HG03520 (cell line): ENCODE results near the gene PHC3.
"Not testable (repeated sequence)": the region's sequence is repeated elsewhere in the genome, so short reads cannot be mapped to it uniquely, and the experiment has no call there.

Experiments
- ATAC-seq: cut with Tn5 transposase; IDR thresholded peaks from one replicate; pipeline ENCODE4 v1.9.1; 2021; ENCODE audit warnings: mild to moderate bottlenecking, moderate library complexity; ENCODE audit not compliant: unreplicated experiment

Gene PHC3

DNA sequence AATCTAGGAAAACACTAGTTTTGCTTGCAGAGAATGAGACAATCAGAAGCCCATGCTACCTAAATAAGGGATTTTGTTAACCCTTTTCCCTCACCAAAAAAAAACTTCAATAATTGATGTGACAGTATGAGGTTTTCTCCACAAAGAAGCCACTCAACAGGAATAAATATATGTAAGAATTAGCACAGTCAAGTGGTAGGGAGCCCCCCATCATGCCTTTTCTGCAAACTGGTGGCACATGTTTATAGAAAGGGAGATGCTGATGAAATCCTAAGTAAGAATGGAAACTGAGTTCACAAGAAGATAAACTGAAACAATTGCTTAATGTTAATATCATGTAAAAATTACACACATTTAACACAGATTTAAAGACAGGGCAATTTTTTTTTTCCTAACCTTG, 51.0 kb downstream of the PHC3 start:
- no peak for ATAC-seq

DNA sequence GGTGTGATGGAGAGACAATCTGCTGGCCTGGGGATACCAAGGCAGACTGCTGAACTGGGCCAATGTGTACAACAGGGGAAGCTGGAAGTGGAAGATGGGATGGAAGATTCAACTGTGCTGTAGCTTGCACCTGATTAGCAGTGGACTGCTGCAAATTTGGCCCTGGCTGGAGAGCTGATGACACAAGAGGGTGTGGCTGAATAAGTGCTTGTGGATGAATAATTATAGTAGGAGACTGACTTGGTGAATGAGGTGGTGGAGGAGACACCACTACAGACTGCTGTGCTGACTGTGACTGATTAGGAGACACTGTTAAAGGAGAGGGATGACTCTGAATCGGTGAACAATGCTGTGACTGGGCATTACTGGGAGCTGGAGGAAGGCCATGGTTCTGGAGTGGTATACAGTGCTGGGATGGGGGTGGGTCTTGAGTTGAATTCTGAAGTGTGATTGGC, 52.5 kb downstream of the PHC3 start:
- ATAC-seq: peak; percentile 55

DNA sequence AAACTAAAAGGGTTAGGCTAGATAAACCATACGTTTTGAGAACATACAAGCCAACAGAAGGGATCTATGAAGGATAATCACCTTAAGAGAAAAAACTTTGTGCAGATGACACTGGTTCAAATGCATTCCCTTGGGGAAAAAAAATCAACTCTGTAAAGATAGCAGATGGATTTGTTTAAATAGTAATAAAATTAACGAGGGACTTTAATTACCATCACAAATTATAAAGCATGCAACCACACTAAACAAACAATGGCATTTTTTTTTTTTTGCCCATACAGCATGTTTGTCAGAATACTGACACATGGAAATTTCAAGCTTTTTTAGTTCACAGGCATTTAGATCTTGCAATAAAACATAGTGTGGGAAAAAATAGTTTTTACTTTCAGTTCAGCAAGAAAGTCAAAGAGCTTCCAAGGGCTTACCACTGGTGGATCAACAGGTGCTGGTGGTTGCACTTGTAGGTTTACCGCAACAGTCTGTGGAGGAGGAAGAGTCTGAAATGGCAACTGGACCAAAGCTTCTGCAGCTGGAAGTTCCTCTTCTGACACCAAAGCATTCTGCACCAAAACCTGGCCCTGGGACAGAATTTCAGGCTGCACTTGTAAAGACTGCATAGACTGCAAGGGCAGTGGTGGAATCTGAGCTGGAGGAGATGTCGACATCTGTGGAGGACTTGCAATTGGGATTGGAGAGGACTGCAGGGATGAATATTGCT, 53.1 kb downstream of the PHC3 start:
- ATAC-seq: peak; percentile 78

DNA sequence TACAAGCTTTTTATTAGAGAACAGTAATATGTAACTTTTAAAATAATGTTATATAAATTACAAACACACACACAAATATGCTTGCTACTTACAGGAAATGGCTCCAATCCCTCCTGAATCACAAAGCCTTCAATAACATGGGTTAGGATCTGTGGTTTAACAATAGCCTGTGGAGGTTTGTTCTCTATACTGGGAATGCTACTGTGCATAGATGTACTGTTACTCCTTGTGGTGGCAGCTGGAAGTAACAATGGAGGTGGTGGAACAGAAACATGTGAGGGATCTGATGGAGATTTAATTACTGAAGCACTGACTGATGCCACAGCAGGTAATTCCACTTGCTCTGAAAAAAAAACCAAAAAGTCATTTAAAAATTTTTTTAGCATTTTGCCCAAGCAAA, 64.4 kb downstream of the PHC3 start:
- ATAC-seq: no peak

DNA sequence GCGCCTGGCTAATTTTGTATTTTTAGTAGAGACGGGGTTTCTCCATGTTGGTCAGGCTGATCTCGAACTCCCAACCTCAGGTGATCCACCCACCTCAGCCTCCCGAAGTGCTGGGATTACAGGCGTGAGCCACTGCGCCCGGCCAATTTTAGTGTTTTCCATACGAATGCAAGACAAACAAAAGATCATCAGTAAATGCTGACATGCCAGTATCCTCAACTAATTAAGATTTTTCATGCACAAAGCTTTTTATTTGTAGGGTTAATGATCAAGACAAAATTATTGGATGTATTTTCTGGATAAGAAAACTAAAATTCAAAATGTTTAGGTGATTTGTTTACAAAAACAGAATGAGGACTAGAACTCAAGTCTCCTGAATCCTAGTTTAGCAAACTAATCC, 67.4 kb downstream of the PHC3 start:
- ATAC-seq: not testable (repeated sequence)

DNA sequence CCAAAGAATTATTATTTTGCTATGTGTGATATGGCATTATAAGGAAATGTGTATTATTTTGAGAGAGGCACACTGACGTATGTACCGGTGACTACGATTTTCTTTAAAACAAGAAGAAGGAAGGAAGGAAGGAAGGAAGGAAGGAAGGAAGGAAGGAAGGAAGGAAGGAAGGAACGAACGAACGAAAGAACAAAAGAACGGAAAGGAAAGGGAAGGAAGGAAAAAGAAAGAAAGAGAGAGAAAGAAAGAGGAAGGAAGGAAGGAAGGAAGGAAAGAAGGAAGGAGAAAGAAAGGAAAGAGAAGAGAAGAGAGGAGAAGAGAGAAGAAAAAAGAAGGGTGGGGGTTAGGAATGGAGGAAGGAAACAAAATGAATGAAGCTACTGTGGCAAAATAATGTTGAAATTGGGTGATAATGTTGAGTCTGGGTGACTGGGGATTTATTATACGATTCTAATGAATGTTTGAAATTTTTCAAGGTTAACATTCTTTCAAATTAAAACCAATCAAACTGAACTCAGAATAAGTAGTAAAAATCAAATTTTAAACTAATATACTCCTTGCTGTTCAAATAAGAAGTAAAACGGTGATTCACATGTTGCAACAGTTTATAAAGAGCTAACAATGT, 70.3 kb downstream of the PHC3 start:
- ATAC-seq: no peak

DNA sequence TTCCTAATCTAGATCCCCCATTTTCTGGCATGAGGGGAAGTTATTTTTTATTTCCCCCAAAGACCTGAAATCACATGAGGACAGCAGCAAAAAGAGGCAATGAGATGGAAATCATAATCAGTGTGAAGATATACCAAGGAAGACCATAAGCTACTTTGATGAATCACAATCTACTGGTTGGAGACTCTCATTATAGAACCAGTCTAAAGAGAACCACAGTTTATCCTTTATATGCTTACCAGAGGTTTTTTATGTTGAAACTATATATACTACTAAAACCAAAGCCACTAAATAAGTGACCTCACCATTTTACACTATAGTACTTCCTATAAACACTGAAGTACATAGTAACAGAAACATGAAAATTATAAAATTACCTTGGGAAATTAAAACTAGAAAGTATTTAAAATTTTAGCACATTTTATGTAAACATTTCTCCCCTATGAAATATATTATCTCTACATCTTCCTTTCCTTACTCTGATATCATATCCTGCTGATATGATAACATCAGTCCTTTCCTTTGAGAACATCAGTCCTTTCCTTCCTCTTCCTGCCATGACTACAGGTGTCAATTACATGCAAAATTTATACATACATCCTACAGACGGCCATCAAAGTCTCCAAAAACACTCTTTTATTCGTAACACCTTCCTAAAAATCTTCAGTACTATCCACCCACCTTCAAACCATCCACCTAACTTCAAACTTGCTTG, 71.8 kb downstream of the PHC3 start:
- ATAC-seq: no peak

DNA sequence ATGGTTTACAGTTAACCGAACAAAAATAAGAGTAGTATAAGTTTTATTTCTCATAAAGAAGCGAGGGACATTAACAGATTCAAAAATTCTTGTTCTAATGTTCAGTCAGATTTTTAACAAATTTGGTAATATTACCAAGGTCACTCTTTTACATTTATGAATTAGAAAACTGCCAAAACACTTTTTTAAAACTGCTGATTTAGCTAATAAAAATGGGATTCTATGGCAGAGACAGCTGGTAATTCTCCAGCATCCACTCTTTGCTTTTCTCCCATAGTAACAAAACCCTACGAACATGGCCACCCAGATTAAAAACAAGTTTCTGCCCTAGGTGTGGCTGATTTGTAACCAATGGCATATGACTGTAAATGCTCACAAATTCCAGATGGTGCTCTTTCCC, 72.6 kb downstream of the PHC3 start:
- ATAC-seq: no peak

DNA sequence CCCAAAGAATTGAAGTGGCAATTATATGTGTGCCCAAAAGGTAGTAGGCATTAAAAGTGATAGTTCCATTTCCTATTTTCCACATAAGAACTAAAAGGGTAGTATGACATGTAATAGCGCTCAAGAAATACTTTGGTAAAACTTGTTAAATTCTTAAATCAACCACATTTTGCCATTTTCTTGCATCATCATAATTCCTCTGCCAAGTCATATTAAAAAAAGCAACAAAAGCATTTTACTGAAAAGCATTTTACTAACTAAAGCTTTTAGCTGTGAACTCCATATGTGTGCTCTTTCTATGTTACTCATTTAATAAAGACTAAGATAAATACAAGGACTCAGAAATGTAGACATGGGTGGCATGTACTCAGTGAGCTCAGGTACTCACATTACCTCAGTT, 73.6 kb downstream of the PHC3 start:
- ATAC-seq: no peak

DNA sequence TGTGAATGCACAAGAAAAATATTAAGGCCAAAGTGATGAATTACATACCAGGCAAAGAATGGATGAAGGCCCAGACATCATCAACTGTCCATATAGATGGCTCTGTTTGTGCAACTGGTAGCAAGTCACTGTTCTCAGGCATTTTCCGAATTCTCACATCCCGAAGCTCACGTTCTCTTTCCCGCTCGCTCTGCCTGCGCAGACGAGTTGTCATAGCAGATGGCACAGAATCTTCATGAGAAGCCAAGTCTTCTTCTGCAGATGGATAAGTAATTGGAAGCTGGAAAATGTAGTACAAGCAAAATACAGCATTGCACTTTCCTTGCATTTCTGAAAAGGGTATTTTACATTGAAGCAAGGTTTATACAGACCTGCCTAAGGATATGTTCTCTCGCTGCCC, 79.1 kb downstream of the PHC3 start:
- no peak for ATAC-seq

DNA sequence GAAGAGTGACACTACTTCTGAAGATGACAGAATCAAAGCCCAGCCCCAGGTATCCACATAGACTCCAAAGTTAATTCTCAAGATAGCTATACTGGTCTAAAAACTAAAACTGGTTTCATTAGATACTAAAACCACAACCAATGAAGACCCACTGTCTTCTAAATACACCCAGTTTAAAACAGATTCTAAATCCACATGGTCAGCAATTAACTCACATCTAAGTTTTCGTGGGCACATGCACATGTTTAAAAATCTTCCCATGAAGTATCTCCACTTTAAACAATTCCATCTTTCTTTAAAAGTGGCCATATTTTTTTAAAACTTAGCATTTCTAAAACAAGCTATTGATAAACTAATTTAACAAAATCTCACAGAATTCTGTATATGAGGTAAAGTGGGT, 80.6 kb downstream of the PHC3 start:
- no peak for ATAC-seq

DNA sequence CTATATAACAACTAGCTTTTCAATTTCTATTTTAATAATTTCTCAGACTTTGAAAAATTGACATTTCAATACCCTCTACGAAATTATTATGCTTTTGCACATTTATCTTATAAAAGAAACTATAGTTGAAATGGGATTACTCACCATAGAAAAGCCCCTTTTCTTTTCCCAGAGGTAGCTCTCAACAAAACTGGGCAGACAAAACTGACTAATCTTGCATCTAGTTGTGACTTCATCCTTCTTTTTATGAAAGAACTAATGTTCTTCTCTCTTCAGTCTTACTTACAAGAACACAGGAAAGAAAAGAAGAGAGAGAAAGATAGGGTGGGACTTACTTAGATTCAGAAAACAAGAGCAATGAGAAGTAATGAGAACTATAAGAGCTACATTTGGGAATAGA, 82.8 kb downstream of the PHC3 start:
- no peak for ATAC-seq

DNA sequence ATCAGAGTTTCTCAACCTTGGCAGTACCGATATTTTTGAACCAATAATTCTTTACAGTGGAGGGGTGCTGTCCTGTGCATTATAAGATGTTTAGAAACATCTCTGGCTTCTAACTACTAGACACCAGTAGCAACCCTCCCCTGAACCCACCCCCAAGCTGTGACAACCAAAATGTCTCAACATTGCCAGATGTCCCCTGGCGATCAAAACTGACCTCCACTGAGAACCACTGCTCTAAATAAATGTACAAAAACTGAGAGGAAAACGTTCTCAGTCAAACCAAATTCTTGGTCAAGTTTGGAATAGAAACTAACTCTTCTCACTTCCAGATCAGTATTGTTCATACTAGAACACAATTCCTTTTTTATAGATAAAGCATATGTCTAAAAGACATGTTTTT, 85.2 kb downstream of the PHC3 start:
- no peak for ATAC-seq

DNA sequence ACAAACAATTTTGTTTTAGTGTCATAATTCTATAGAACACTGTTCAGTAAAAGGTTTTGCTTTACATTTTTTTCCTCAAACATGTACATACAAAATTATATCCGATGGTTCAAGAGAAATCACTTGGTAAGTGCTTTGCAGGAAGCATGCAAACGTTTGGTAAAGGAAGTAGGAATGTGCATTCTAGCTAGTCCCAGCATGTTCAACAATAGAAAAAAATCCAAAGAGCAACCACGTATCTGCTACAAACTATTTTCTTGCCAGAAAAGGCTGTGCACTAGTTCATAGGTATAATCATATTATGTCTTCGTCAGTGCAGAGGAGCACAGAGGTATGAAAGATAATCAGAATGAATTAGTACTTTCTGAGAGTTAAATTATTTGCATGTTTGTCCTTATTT, 85.8 kb downstream of the PHC3 start:
- ATAC-seq: no peak

DNA sequence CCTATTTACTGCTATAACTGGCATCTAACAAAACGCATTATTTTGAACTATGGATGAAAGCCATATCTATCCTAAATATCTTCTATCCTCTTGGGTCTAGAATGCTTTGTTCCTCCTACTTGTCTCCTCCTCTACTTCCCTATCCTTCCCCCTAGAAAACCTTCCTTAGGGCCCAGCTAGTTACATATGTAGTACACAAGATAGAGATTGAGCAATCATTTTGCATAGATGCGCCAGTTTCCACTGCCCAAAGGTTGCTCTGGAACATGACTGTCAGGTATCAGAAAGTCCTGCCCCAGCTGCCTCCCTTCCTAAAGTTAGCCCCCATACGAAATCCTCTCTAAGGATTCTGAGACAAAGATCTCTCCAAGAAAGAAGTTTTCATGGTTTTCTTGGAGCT, 88.6 kb downstream of the PHC3 start:
- ATAC-seq: no peak

DNA sequence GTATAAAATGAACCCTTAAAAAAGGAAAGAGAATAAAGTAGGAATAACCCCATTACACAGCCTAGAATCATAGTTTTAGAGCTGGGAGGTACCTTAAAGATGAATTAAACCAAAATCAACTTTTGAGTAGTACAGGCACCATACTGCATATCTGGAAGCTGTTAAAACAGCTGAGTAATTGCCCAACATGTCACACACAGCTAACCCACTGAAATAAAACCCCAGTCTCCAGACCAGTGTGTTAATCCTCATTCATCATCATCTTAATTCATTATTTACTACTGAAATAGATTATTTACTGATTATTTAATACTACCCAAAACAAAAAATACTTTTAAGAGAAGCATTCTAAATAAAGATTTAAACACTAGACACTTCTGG, 90.9 kb downstream of the PHC3 start:
- no peak for ATAC-seq

DNA sequence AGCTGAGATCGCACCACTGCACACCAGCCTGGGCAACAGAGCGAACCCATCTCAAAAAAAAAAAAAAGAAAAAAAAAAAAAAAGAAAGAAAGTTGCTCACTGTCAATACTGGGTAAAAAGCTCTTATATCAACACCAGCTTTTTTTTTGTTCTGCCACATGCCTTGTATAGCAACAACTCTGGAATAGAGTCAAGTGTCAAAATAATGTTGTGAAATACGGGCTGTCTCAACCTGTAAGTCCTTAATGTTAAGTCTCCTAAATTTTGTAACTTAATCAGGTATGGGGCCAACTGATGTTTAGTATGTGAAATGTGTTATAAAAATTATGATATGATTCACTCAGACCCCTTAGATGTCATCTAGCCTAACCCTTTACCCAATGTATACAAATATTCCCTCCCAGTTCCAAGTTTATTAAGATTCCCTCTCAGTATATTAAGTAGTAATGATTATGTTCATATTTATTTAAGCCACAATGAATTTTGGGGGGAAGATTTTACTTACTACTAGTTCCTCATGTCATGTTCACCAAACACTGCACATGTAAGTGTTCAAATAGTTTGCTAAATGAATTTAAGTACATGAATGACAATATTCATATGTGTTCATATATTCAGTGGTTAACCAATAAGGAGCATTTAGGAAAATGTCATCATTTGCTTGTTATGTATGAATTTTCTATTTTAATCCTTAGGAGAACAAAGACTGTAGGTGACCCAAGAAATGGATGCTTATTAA, 91.5 kb downstream of the PHC3 start:
- ATAC-seq: no peak

DNA sequence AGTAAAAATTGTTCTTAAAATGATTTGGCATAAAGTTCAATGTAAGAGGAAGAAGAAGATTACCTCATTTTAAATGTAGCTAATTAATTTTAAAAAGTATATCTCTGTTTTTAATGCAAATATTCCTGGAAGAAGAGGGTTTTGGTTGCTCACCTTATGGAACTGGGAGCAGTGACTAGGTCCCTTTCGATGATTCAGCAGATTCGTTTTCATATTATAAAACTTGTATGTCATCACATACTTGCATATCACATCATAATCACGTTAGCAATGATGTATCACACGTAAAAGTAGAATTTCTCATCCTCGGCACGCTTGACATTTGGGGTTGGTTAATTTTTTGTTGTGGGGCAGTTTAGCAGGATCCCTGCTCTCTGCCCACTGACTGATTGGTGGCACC, 96.1 kb downstream of the PHC3 start:
- no peak for ATAC-seq

DNA sequence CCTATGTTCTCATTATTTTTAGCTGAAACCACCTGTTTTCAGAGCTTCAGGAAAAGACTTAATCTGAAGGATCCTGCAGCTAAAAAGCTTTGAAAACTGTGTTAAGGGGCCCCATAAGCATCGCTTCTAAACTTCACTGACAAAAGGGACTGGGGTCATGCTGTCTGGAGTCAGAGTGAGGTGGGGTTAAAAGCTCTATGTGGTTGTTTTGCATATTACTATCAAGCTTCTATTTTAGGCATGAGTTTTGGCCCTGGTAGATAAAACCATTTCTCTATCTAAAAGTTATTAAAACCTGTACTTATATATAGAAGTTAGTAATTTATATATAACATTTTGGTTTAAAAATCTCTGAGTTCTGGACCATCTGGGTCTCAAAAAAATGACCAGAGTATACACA, 98.2 kb downstream of the PHC3 start:
- ATAC-seq: no peak

DNA sequence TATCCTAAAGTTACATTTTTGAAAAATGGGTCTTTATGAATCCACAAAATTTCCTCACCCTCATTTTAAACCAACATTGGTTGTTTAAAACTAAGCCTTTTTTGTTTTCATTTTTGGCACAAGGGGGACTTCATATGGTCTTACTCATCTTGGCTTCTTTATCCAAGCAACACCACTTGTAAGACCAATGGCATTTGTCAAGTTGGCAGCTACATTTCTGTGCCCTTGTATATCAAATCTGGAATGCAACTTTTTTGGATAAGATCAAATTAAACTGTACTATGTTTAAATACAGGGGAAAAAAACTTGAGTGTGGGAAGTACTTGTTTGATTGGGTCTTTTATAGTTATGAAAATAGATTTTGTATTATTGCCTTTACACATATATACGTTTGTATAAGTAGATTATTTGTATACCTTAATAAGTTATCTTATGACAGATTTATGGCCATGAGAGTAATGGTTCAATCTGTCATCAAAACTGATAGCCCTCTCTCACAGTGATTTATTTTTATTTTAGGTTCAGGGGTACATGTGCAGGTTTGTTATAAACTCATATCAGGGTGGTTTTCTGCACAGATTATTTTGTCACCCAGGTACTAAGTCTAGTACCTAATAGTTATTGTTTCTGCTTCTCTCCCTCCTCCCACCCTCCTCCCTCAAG, 100.3 kb downstream of the PHC3 start:
- ATAC-seq: no peak

DNA sequence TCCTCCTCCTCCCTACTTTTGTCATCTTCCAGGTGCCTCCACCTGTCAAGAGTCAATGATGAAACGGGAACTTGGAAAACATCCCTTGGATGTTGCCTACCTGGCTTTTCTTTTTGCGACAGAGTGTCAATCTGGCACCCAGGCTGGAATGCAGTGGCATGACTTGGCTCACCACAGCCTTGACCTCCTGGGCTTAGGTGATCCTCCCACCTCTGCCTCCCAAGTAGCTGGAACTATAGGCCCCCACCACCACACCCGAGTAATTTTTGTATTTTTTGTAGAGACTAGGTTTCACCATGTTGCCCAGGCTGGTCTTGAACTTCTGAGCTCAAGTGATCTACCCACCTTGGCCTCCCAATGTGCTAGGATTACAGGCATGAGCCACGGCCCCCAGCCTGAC, 100.9 kb downstream of the PHC3 start:
- ATAC-seq: no peak
